GM21737 (cell line): ENCODE results near the gene CTNNA2.
A peak's percentile ranks its signal among the peaks of the same experiment; 100 is the strongest.

Experiments used
- ATAC-seq: cut with Tn5 transposase; IDR thresholded peaks from one replicate; pipeline ENCODE4 v1.9.1; 2021; ENCODE audit warnings: mild to moderate bottlenecking, moderate library complexity; ENCODE audit not compliant: unreplicated experiment

CTNNA2 gene

DNA sequence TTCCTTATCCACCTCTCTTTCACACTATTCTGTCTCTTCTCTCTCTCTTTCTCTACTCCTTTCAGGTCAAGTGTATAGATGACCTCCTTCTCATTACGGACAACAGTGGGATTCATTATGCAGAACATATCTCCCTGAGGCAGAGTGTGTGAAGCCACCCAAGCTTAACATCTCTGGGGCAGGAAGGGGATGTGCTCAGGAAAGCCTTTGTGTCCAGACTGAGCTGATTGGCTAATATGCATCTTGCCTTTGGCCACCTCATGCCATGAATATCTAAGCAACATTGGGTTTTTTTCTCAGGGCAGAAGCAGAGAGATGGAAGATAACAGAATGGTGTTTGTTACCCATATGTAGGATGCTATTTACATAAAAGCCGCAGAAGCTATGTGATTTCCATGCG, 1003.1 kb downstream of the CTNNA2 start:
- no peak for ATAC-seq

DNA sequence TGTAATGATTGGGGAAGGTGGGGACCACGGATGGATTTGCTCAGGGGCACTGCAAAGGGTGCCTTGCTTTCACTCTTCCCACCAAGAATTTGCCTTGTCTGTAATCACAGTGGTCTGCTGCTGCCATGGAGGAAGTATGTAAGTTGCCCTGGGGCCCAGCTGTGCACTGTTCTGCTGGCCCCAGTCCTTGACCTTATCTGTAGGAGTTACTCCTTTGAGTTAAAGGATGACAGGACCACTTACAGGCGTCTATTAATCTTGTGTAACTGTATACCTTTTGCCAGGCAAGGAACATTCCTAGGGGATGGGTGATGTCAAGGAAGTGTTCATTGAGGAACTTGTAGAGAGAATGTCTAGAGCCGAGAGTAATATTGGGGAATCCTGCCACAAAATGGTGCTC, 1004.5 kb downstream of the CTNNA2 start:
- no peak for ATAC-seq

DNA sequence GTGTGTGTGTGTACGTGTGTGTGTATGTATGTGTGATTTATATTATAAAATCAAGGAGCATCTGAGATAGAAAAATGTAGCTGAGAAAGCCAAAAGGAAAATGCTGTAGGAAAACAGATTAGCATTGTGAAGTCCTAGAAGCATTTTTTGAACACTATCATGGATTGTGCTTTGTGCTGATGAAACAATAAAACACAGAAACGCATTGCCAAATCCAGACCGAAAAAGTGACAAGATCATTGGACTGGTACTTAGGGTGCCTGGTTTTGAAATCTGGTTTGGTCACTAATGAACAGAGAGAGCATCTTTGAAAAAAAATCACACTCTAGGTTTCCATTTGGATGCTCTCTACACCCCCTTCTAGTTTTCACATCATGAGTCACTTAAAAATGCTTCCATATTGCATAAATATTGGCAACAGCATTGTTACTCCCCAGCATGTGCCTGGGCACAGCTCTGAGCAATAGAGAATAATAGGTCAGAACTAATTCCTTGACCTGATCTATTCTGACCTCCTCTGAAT, 1006.3 kb downstream of the CTNNA2 start:
- no peak for ATAC-seq

GRCh38 chr2:80519699-80520291, 1006.9 kb downstream of the CTNNA2 start:
- no peak for ATAC-seq

- peak; percentile 63 for ATAC-seq
Observed at GRCh38 chr2:80525152-80525551, 1012.3 kb downstream of the CTNNA2 start.

DNA sequence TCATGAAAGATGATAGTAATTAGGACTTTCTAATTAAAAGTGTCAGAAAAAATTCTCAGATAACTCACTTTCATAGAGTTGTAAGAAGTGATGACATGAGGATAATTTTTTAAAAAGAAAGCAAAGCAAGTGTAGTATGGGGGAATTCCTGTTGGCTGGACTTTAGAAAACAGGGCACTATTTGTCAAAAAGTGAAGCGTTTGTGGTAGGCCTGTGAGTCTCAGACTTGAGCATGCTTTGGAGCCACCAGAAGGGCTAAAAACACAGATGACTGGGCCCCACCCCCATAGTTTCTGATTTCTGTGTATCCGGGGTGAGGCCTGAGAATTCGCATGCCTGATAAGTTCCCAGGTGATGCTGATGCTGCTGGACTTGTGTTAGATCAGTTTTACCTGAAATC, 1014.3 kb downstream of the CTNNA2 start:
- no peak for ATAC-seq

- ATAC-seq = no peak
Observed at GRCh38 chr2:80529466-80530165, 1016.8 kb downstream of the CTNNA2 start.

GRCh38 chr2:80530442-80531064, 1017.7 kb downstream of the CTNNA2 start:
- no peak for ATAC-seq

GRCh38 chr2:80531319-80531718, 1018.5 kb downstream of the CTNNA2 start:
- no peak for ATAC-seq

- no peak for ATAC-seq
Observed at GRCh38 chr2:80545420-80546210, 1032.8 kb downstream of the CTNNA2 start.

DNA sequence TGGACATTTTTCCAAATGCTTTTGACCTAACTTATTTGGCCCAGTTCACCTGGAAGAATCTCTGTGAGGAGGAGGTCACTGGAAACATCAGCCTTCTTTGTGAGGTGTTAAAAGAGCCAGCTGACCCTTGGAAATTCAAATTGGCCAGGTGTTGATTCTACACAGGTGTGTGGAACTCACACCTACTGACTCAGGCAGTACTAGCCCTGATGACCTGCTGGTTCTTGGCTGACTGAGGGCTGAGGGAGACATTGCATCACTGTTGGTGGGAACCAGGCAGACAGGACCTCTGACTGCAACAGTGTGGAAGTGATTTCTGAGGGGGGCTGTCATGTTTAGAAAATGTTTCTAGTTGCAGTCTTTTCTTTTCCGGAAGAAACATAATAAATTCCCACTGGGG, 1033.9 kb downstream of the CTNNA2 start:
- no peak for ATAC-seq

DNA sequence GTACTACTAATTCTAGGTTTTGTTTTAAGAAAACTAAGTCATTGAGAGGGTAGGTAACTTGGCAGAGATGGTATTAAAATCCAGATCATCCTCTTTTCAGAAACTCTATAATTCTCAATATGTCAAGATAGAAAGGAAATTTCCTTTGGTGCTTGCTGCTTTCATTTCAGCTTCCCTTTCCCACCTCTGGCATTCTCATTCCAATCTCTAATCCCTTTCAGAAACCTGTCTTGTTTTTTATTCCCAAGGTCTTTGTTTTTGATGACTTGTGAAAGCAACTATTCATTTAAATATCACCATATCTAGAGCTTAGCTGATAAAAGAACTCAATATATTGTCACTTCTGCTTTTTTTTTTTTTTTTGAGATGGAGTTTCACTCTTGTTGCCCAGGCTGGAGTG, 1034.5 kb downstream of the CTNNA2 start:
- no peak for ATAC-seq

DNA sequence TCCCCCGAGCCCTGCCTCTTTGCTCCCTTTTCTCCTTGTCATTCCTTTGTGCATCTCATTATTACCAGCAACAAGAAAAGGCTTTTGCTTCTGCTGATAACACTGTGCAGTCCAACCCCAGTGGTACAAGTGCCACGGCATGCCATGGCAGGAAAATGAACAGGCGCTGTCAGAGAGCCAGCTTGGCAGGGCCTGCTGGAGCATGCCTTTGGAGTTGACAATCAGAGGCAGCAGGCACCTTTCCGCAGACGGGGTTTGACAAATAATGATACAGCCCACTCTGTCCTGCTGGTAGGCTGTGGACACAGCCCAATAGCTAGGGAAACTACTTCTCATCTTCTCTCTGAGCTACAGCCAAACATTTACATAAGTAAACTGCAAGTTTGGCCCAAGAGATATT, 1035.6 kb downstream of the CTNNA2 start:
- no peak for ATAC-seq

DNA sequence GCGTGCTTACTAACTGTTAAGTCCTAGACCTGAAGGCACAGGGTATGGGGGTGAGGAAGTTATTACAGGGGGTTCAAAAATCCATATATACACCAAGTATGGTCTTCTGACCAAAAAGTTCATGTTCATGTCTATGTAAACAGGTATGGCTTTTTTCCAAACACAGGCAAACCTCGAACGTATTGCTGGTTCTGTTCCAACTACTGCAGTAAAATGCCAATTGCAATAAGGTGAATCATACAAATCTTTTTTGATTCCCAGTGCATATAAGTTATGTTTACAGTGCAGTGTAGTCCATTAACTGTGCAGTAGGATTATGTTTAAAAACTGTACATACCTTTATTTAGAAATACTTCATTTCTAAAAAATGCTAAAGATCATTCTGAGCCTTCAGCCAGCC, 1037.0 kb downstream of the CTNNA2 start:
- ATAC-seq = no peak

DNA sequence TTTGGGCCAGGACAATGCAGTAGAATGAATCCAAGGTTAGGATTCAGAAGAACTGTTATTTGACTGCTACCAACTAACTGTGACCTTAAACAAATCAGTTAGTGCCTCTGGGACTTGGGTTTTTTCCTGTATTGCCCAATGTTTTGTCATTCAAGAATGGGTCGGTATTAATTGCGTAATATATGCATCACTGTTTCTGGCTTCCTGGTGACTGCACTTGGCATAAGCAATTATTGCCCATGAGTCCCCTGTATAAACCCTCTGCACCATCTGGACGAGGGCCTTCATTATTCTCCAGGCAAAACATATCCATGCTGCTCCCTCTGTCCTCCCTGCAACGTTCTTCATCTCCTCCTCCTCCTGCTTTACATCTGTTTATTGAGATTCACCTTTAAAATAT, 1047.5 kb downstream of the CTNNA2 start:
- ATAC-seq = no peak

DNA sequence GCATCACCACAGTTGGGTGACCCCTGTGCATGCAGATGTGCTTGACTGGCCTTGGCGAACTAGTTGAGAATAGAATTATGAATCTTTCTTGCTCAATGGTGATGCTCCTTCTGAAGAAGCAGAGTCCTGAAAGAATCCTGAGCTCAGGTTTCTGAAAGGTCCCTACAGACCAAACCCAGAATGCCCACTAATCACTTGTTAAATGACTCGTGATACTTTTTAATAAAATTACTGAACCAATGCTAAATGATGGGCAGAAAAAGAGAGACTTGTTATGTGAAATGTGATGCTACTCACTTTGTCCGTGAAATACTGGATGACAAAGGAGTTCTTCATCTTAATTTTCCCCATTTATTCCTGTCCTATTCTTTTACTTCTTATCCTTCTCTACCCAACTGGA, 1055.2 kb downstream of the CTNNA2 start:
- no peak for ATAC-seq

DNA sequence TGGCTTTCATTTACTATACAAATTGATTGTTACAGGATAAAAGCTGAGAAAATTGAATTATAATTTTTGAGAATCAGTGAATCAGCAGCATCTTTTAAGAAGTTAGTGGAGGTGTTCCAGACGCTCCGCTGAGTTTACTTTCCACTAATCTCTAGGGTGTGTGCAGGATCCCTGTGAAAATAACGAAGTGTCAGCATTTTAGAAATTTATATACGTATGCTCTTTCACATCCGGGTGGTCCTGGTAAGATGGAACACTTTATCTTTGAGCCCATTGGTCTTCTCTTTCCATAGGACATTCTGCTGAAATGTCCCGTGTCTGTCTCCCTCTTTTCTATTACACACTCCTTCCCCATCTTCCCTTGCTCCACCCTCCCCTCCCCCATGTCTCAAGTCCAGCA, 1060.3 kb downstream of the CTNNA2 start:
- no peak for ATAC-seq

DNA sequence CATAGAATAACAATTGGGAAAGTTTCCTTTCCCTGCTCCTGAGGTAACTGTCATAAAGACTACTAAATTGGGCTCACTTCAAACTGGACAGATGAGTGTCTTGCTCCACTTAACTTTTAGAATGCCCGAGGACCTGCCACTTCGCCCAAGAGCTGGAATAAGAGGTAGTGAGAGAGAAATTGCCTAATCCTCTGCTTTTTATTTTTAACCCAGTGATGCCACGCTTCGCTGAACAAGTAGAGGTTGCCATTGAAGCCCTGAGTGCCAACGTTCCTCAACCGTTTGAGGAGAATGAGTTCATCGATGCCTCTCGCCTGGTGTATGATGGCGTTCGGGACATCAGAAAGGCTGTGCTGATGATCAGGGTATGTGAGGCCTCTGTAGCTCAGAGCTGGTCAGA, 1061.1 kb downstream of the CTNNA2 start:
- ATAC-seq = no peak

DNA sequence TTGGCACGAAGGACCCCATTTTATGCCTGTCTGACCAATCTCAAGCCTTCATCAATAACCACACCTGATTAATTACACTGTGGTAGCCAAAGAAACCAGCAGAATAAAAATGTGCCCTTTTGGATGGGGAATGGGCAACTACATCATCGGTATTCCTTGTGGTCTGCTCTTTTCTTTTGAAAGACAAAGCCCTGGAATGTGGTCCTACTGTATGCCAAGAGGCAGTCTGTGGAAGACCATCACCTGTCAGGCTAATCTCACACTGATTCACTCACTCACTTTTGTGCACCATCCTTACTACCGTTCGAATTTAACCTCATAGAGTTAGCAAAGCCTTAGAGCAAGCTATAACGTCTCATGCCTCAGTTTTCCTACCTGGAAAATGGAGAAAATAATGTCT, 1066.9 kb downstream of the CTNNA2 start:
- no peak for ATAC-seq

- ATAC-seq = no peak
Observed at GRCh38 chr2:80591233-80591632, 1078.4 kb downstream of the CTNNA2 start.

- no peak for ATAC-seq
Observed at GRCh38 chr2:80592106-80592505, 1079.3 kb downstream of the CTNNA2 start.
